T-helper 2 cell treated with Interferon-gamma antibody and Interleukin-4, amounts not matched to agents 100 ng/mL and 5 ng/mL, for 36 hours (primary cell): ENCODE results near the gene RAB27A. TPM values are rescaled to one million over a fixed set of nuclear protein-coding genes. Genes with fewer than 3 reads are reported as not detected.

Experiments
- intact Hi-C: fragments of 100-400 bp; cut with micrococcal nuclease; formaldehyde crosslinking; loops from one replicate; pipeline ENCODE4 v1.15.1; 2023
- total RNA-seq: library from RNA; stranded (reverse); gene quantifications from 2 replicates; pipeline ENCODE4 v1.2.3, GENCODE V29; 2022

RAB27A gene
- total RNA-seq, 1 donor from 2014 or later, result 64.4 TPM

DNA sequence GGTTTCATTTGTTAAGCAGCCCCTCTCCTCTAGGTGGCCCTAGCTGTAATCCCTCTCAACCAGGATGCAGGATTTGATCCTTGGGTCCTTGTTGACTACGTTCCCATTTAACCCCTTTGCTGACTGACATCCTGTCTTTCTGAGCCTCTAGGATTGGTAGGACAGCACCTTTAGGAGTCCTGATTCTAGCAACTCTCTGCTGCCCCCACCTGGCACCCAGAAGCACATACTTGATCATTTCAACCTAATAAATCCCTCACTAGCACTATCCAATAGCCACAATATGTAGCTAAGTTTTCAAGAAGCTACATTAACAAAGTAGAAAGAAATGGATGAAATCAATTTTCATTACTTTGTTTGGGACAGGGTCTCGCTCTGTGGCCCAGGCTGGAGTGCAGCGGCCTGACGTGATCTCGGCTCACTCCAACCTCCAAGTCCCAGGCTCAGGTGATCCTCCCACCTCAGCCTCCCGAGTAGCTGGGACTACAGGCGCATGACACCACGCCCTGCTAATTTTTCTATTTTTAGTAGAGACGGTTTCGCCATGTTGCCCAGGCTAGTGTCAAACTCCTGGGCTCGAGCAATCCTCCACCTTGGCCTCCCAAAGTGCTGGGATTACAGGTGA, 121.2 kb downstream of the RAB27A start:
- intact Hi-C loops, result loop anchor here (2.0 kb wide), 1 partner anchor 1086 kb away; no protein-coding TSS in a partner anchor

- intact Hi-C loops, result no loop called here
These were observed 125.3 kb downstream of the RAB27A start for GRCh38 chr15:55164284-55164683.

Other genes starting within 250 kb of the RAB27A start
- 64.3 and 66.2 TPM in 2 replicates for gene RSL24D1, start 92.9 kb downstream of the RAB27A start, total RNA-seq
- gene PIGBOS1, start 29.3 kb upstream of the RAB27A start, total RNA-seq, result 9.8 and 10.3 TPM in 2 replicates
- gene PIGB, start 29.4 kb upstream of the RAB27A start, total RNA-seq, result 23.4 and 24.0 TPM in 2 replicates
- 16.8 and 17.4 TPM in 2 replicates for gene CCPG1, start 118.5 kb upstream of the RAB27A start, total RNA-seq
- 0.32 TPM in 1 of 2 replicates, not detected in the other for gene PIERCE2, start 118.7 kb upstream of the RAB27A start, total RNA-seq
- not detected in 2 replicates for gene DNAAF4, start 218.4 kb upstream of the RAB27A start, total RNA-seq